MCF 10A (cell line): ENCODE measurements around the gene TMEM238L. TPM values are rescaled to one million over a fixed set of nuclear protein-coding genes. Genes with fewer than 3 reads are reported as not detected.
A peak's percentile ranks its signal among the peaks of the same experiment; 100 is the strongest.

Experiments used
- BruUV-seq: library from RNA; stranded (reverse); fragments of 400-500 nt; replicated peaks from 2 replicates; lab custom pipeline; 2021; lab: Mats Ljungman, UMichigan
- CTCF ChIA-PET: fragments of 300-600 bp; sonication (Branson Sonifier 250); formaldehyde crosslinking; extraction: SDS; loops from one replicate; lab custom pipeline; 2021; ENCODE audit warnings: antibody characterized with exemption, inconsistent platforms; lab: Yijun Ruan, JAX
- POLR2A ChIA-PET: fragments of 300-600, 350-650 bp; sonication (Branson Sonifier 250); formaldehyde crosslinking; extraction: SDS; loops from one replicate; lab custom pipeline; 2020; ENCODE audit warnings: antibody characterized with exemption, inconsistent platforms; lab: Yijun Ruan, JAX
- DNase-seq: peaks from one replicate; pipeline ENCODE4 v3.0.0-alpha.2; 2018; ENCODE audit not compliant: unreplicated experiment
- H3K27ac Mint-ChIP-seq: one replicate; pipeline ENCODE4 v1.8.0; 2022; ENCODE audit warnings: mild to moderate bottlenecking, low read depth, mixed read lengths; ENCODE audit not compliant: unreplicated experiment
- H3K27me3 Mint-ChIP-seq: one replicate; pipeline ENCODE4 v1.8.0; 2022; ENCODE audit warnings: mixed read lengths; ENCODE audit not compliant: insufficient read depth, unreplicated experiment
- H3K36me3 Mint-ChIP-seq: one replicate; pipeline ENCODE4 v1.8.0; 2022; ENCODE audit warnings: mild to moderate bottlenecking, moderate library complexity, mixed read lengths; ENCODE audit not compliant: insufficient read depth, unreplicated experiment
- H3K4me1 Mint-ChIP-seq: one replicate; pipeline ENCODE4 v1.8.0; 2022; ENCODE audit warnings: mixed read lengths; ENCODE audit not compliant: insufficient read depth, unreplicated experiment
- H3K4me3 Mint-ChIP-seq: one replicate; pipeline ENCODE4 v1.8.0; 2022; ENCODE audit warnings: mild to moderate bottlenecking, moderate library complexity, mixed read lengths; ENCODE audit not compliant: unreplicated experiment
- H3K9me3 Mint-ChIP-seq: one replicate; pipeline ENCODE4 v1.8.0; 2022; ENCODE audit warnings: mixed read lengths; ENCODE audit not compliant: unreplicated experiment
- intact Hi-C: fragments of 100-400 bp; cut with micrococcal nuclease; formaldehyde crosslinking; loops from 2 replicates; pipeline ENCODE4 v1.14.1; 2022
- total RNA-seq: library from RNA; stranded (reverse); gene quantifications from 2 replicates; pipeline ENCODE4 v1.2.3, GENCODE V29; 2022
- TF ChIP-seq, protein P1 (sequence below): fragments of 200-600 bp; IDR thresholded peaks from one replicate; pipeline ENCODE4 v1.8.0; 2022; ENCODE audit warnings: antibody characterized with exemption, mild to moderate bottlenecking; ENCODE audit not compliant: unreplicated experiment

Gene TMEM238L
- total RNA-seq, 1 experiment from 2014 or later: not detected

DNA sequence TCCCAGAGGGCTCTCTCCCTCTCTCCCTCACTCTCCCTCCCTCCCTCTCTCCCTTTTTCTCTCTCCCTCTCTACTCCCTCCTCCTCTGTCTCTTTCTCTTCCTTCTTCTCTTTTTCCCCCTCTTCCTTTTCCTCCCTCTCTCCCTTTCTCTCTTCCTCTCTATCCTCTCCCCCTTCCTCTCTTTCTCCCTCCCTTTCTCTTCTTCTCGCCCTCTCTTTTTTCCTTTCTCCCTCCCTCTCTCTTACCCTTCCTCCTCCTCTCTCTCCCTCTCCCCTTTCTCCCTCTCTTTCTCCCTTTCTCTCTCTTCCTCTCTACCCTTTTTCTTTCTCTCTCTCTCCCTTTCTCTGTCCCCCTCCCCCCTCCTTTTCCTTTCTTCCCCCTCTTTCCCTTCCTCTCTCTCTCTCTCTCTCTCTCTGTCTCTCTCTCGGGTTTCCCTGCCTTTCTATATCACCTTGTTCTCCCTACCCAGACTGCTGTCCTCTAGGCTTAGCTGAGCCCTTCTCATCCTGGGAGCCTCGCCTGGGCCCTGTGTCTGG lies 48.2 kb downstream of the TMEM238L start:
- peaks cover 14% of the 10 kb centered on the region for H3K4me1 Mint-ChIP-seq
- intact Hi-C loops: no loop called here
- H3K27ac Mint-ChIP-seq: no peak overlapping the region
- no peaks in the 10 kb centered on the region for H3K36me3 Mint-ChIP-seq
- TF ChIP-seq, protein P1, sequence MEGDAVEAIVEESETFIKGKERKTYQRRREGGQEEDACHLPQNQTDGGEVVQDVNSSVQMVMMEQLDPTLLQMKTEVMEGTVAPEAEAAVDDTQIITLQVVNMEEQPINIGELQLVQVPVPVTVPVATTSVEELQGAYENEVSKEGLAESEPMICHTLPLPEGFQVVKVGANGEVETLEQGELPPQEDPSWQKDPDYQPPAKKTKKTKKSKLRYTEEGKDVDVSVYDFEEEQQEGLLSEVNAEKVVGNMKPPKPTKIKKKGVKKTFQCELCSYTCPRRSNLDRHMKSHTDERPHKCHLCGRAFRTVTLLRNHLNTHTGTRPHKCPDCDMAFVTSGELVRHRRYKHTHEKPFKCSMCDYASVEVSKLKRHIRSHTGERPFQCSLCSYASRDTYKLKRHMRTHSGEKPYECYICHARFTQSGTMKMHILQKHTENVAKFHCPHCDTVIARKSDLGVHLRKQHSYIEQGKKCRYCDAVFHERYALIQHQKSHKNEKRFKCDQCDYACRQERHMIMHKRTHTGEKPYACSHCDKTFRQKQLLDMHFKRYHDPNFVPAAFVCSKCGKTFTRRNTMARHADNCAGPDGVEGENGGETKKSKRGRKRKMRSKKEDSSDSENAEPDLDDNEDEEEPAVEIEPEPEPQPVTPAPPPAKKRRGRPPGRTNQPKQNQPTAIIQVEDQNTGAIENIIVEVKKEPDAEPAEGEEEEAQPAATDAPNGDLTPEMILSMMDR: no peak
- CTCF ChIA-PET: interaction anchor here (0.6 to 0.7 kb wide), 2 partner anchors 19 to 43 kb away, joined by 3 to 4 read pairs; no protein-coding TSS in a partner anchor
- DNase-seq: no peak
- no TSS peak for BruUV-seq
- POLR2A ChIA-PET: no interaction called here
- peaks cover 20% of the 10 kb centered on the region for H3K27me3 Mint-ChIP-seq
- H3K4me3 Mint-ChIP-seq: no peak overlapping the region
- no peaks in the 10 kb centered on the region for H3K9me3 Mint-ChIP-seq

DNA sequence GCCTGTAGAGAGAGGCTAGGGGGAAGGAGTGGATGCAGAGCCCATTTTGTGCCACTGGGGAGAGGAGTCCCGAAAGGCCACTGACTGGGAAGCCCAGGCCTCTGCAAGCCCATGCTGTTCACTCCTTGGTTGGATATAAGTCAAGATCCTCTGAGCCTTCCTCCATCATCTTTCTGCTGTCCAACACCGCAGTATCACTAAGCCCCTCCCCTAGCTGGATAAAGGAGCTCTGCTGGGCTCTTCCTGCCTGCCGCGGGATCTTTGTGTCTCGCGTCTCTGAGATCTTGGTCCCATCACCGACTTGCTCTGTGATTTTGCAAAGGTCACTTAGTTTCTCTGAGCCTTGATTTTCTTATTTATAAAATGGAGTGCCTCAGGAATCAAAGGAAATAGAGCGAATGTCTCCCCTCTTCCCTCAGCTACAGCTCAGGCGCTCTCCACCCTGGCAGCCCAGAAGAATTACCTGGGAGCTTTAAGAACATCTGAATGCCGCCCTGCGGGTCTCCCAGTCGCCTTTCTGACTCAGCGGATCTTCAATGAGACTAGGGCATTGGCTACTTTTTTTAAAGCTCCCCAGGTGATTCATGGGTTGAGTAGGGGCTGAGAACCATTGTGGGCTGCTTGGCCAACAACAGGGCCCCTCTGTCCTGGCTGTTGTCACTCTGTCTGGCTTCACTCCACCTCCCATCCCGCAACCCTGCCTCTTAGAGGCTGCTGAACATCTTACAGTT lies 48.9 kb downstream of the TMEM238L start:
- Mint-ChIP-seq H3K9me3 (no peaks in the 10 kb centered on the region), H3K36me3 (no peaks in the 10 kb centered on the region), H3K27ac (peak overlapping the region; percentile 14), H3K27me3 (peaks cover 20% of the 10 kb centered on the region), H3K4me3 (no peak overlapping the region), H3K4me1 (peaks cover 14% of the 10 kb centered on the region)
- TF ChIP-seq, protein P1: no peak
- ChIA-PET POLR2A (no interaction called here), CTCF (interaction anchor here (0.5 to 1.3 kb wide), 3 partner anchors 18 to 1164 kb away, joined by 3 read pairs; no protein-coding TSS in a partner anchor)
- no peak for DNase-seq
- BruUV-seq: no TSS peak
- intact Hi-C loops: no loop called here

GRCh38 chr17:10754109-10754508 lies 49.8 kb downstream of the TMEM238L start:
- CTCF ChIA-PET: interaction anchor here (0.6 to 1.3 kb wide), 5 partner anchors 17 to 1453 kb away, joined by 3 to 5 read pairs (median 3); no protein-coding TSS in a partner anchor
- peak; percentile 44 for DNase-seq

GRCh38 chr17:10752696-10753095 lies 51.2 kb downstream of the TMEM238L start:
- ChIA-PET CTCF (interaction anchor here (0.8 to 3.2 kb wide), 2 partner anchors 8 to 16 kb away, joined by 3 to 17 read pairs; no protein-coding TSS in a partner anchor), POLR2A (no interaction called here)
- peaks cover 27% of the 10 kb centered on the region for H3K27me3 Mint-ChIP-seq
- TF ChIP-seq, protein P1: no peak
- H3K4me3 Mint-ChIP-seq: no peak overlapping the region
- DNase-seq: no peak
- no peak overlapping the region for H3K27ac Mint-ChIP-seq
- intact Hi-C loops: no loop called here
- H3K36me3 Mint-ChIP-seq: no peaks in the 10 kb centered on the region
- H3K9me3 Mint-ChIP-seq: no peaks in the 10 kb centered on the region
- peaks cover 14% of the 10 kb centered on the region for H3K4me1 Mint-ChIP-seq
- BruUV-seq: no TSS peak

More at GRCh38 chr17:10754109-10754508, 49.8 kb downstream of the TMEM238L start:
- Mint-ChIP-seq H3K36me3 (no peaks in the 10 kb centered on the region), H3K4me1 (peaks cover 14% of the 10 kb centered on the region), H3K4me3 (no peak overlapping the region), H3K27ac (peak overlapping the region; percentile 14), H3K27me3 (peaks cover 20% of the 10 kb centered on the region), H3K9me3 (no peaks in the 10 kb centered on the region)
- TF ChIP-seq, protein P1: peak; percentile 22
- no TSS peak for BruUV-seq
- intact Hi-C loops: no loop called here
- POLR2A ChIA-PET: no interaction called here
